ENCODE measurements around the gene SEMA5A. TPM values are rescaled to one million over a fixed set of nuclear protein-coding genes. Genes with fewer than 3 reads are reported as not detected.

SEMA5A gene
- total RNA-seq, 6 experiments from 2014 or later, result 3.1 to 12.6 (median 5.7) TPM

DNA sequence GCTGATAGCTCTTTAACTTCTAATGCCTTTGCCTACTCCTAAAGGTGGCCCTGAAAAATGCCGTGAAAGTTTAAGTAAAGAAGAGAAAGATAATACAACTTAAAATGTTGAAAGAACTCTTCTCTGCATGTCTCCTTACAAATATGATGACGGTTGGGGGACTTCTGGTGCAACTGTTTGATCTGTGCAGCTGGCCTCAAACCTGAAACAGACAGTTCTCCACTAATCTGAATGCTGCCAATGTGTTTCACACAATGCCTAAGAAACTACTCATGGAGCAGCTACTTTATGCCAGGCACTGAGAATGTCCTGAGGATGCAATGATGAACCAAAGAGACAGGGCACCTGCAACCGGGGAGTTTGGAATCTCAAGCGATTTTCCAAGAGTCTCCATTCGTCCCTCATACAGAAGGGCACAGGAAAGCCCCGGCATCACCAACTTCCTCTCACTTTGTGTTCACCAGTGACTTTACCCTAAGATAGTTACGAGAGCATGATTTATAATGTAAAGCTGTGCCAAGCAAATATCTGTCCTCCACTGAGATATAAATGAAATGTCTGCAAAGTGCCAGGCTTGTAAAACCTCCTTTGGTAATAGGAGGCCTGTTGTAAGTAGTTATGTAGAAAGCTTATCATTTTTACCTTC is 455.4 kb downstream of the SEMA5A start:
- intact Hi-C loops (cut with DNase I), result no loop called here
- TF ChIP-seq POLR2A (IDR thresholded peaks at IDR 0.05), result no peak
- TF ChIP-seq, protein P1, sequence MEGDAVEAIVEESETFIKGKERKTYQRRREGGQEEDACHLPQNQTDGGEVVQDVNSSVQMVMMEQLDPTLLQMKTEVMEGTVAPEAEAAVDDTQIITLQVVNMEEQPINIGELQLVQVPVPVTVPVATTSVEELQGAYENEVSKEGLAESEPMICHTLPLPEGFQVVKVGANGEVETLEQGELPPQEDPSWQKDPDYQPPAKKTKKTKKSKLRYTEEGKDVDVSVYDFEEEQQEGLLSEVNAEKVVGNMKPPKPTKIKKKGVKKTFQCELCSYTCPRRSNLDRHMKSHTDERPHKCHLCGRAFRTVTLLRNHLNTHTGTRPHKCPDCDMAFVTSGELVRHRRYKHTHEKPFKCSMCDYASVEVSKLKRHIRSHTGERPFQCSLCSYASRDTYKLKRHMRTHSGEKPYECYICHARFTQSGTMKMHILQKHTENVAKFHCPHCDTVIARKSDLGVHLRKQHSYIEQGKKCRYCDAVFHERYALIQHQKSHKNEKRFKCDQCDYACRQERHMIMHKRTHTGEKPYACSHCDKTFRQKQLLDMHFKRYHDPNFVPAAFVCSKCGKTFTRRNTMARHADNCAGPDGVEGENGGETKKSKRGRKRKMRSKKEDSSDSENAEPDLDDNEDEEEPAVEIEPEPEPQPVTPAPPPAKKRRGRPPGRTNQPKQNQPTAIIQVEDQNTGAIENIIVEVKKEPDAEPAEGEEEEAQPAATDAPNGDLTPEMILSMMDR (IDR thresholded peaks at IDR 0.05), result no peak
- 81% methylated on average over 7 of the region's 7 CpGs for WGBS (ENCODE audit: insufficient coverage, low coverage, low lambda C conversion rate, missing lambda C conversion rate)
- Histone ChIP-seq H3K9me3 (no peaks in the 10 kb centered on the region), H3K4me3 (no peak overlapping the region), H3K27me3 (no peaks in the 10 kb centered on the region), H3K4me1 (no peaks in the 10 kb centered on the region), H3K36me3 (no peaks in the 10 kb centered on the region), H3K27ac (no peak overlapping the region)
- no peak for ATAC-seq
- DNase-seq, result no peak

DNA sequence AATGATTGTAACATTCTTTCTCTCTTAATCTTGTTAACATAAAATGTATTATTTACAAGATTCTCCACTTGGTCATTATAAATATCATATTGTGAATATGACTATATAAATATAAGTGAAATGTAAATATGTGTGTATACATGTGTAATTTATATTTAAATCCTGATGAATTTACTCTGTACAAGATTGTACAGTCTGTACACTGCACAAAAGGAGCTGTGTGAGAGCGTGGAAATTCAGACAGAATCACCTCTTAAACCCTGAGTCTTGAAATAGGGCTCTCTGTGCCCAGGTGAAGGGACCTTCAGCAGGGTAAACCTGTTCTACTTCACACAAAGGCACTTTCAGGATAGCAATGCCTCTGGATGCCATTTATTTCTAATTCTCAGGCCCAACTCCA is 456.0 kb downstream of the SEMA5A start:
- no peaks in the 10 kb centered on the region for H3K36me3 ChIP-seq
- WGBS (ENCODE audit: insufficient coverage, low coverage, low lambda C conversion rate, missing lambda C conversion rate), result 67% methylated on average over 1 of the region's 1 CpG
- H3K4me3 ChIP-seq, result no peak overlapping the region
- intact Hi-C loops (cut with DNase I), result no loop called here
- no peaks in the 10 kb centered on the region for H3K4me1 ChIP-seq
- TF ChIP-seq, protein P1 (IDR thresholded peaks at IDR 0.05), result no peak
- TF ChIP-seq POLR2A (IDR thresholded peaks at IDR 0.05), result no peak
- H3K27me3 ChIP-seq, result no peaks in the 10 kb centered on the region
- no peak for ATAC-seq
- no peaks in the 10 kb centered on the region for H3K9me3 ChIP-seq
- DNase-seq, result no peak
- H3K27ac ChIP-seq, result no peak overlapping the region

DNA sequence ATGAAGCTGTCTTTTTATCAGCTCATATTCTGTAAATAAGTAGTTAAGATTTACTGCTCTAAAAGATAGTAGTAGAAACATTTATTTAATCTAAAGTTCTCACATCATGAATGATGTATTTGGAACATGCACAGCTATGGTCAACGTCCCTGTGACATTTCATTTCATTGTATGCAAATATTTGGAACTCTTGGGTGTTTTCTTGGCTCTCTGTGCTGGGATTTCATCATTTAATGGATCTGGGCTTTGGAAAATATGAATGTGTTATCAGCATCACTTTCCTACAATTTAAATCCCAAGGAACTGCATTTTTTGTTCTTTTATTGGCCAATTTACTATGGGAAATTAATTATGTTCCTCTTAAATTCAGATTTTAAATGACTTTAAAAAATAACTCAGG is 462.9 kb downstream of the SEMA5A start:
- 18% methylated on average over 1 of the region's 1 CpG for WGBS (ENCODE audit: insufficient coverage, low coverage, low lambda C conversion rate, missing lambda C conversion rate)
- no peaks in the 10 kb centered on the region for H3K4me1 ChIP-seq
- DNase-seq (no peak), ATAC-seq (no peak)
- no peaks in the 10 kb centered on the region for H3K9me3 ChIP-seq
- intact Hi-C loops (cut with DNase I), result no loop called here
- no peak overlapping the region for H3K4me3 ChIP-seq
- H3K27me3 ChIP-seq, result no peaks in the 10 kb centered on the region
- TF ChIP-seq, protein P1 (IDR thresholded peaks at IDR 0.05), result no peak
- TF ChIP-seq POLR2A (IDR thresholded peaks at IDR 0.05), result no peak
- no peaks in the 10 kb centered on the region for H3K36me3 ChIP-seq
- H3K27ac ChIP-seq, result no peak overlapping the region

DNA sequence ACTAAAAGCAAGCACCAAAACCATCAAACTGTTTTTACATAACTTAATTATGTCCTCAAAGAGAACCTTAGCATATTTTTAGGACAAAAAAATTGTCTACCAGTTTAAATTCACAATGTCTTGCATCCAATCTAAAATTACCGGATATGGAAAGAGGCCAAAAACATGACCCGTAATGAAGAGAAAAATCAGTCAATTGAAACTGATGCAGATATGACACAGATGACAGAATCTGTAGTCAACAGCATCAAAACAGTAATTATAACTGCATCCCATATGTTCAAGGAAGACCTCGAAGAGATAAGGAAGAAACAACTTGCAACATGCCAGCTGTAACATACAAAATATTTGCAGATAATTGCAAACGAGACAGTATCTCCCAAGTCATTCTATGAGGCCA is 473.2 kb downstream of the SEMA5A start:
- no peak for ATAC-seq
- WGBS (ENCODE audit: insufficient coverage, low coverage, low lambda C conversion rate, missing lambda C conversion rate), result 41% methylated on average over 4 of the region's 4 CpGs

More for the DNA sequence above, 473.2 kb downstream of the SEMA5A start:
- Histone ChIP-seq H3K36me3 (no peaks in the 10 kb centered on the region), H3K4me3 (no peak overlapping the region), H3K9me3 (no peaks in the 10 kb centered on the region), H3K27ac (no peak overlapping the region), H3K27me3 (no peaks in the 10 kb centered on the region), H3K4me1 (no peaks in the 10 kb centered on the region)
- no peak for DNase-seq
- TF ChIP-seq, protein P1 (IDR thresholded peaks at IDR 0.05), result no peak
- no peak for TF ChIP-seq POLR2A (IDR thresholded peaks at IDR 0.05)
- intact Hi-C loops (cut with DNase I), result no loop called here
